A549 (cell line): ENCODE data around the gene ASB13. TPM values are rescaled to one million over a fixed set of nuclear protein-coding genes. Genes with fewer than 3 reads are reported as not detected.
A peak's percentile ranks its signal among the peaks of the same experiment; 100 is the strongest.

Source experiments
- ATAC-seq, 2 experiments: fragments of 200-7000 bp in 1 of 2; fragments of >200 bp in 1 of 2; cut with Nextera tagmentation in 1 of 2; cut with Tn5 transposase in 1 of 2; 3 replicates each; pipeline versions ENCODE4 v1.8.0 to v1.9.1; 2018 to 2020; ENCODE audit warnings: mild to moderate bottlenecking in 1 of 2, moderate library complexity in 1 of 2
- CTCF ChIA-PET: fragments of 300-600 bp; sonication (Branson Sonifier 250); formaldehyde crosslinking; extraction: SDS; loops from one replicate; lab custom pipeline; 2021; ENCODE audit warnings: antibody characterized with exemption, inconsistent platforms; lab: Yijun Ruan, JAX
- POLR2A ChIA-PET: fragments of 350-600 bp; formaldehyde crosslinking; extraction: SDS; loops from one replicate; lab custom pipeline; 2021; ENCODE audit warnings: antibody characterized with exemption, inconsistent platforms; lab: Yijun Ruan, JAX
- DNase-seq, 2 experiments: peaks; one replicate each; pipeline versions ENCODE4 v3.0.0 to v3.0.0-alpha.2; 2011 to 2016; ENCODE audit warnings: low read depth in 1 of 2, low spot score in 1 of 2
- FAIRE-seq: peaks from 2 replicates; lab custom pipeline; 2011; peaks lifted over from hg19 to GRCh38; lab: Jason Lieb, UNC
- H3K27ac ChIP-seq, 2 experiments: fragments of >200 bp; sonication (Bioruptor Twin); formaldehyde crosslinking; 3 replicates each; pipeline ENCODE4 v1.5.1; 2016 to 2017
- H3K4me1 ChIP-seq: fragments of >200 bp; sonication (Bioruptor Twin); formaldehyde crosslinking; 3 replicates; pipeline ENCODE4 v1.6.1; 2016
- H3K4me2 ChIP-seq: fragments of >200 bp; sonication (Bioruptor Twin); formaldehyde crosslinking; 3 replicates; pipeline ENCODE4 v1.6.1; 2016
- H3K4me3 ChIP-seq: fragments of >200 bp; sonication (Bioruptor Twin); formaldehyde crosslinking; 3 replicates; pipeline ENCODE4 v1.5.1; 2016
- H3K9me3 ChIP-seq: fragments of >200 bp; sonication (Bioruptor Twin); formaldehyde crosslinking; 3 replicates; pipeline ENCODE4 v1.6.1; 2016
- BHLHE40 ChIP-seq: IDR thresholded peaks from 2 replicates; pipeline ENCODE4 v1.6.1; 2012; ENCODE audit warnings: low read depth, low read length, inconsistent platforms
- CBX2 ChIP-seq: fragments of 200-600 bp; sonication (generic); IDR thresholded peaks from 2 replicates; pipeline ENCODE4 v1.6.1; 2016; ENCODE audit warnings: low read depth, mild to moderate bottlenecking, borderline replicate concordance
- CBX8 ChIP-seq: fragments of 200-600 bp; sonication (generic); IDR thresholded peaks from 2 replicates; pipeline ENCODE4 v1.6.1; 2016
- CEBPB ChIP-seq, 2 experiments: fragments of >200 bp in 1 of 2; sonication (Bioruptor Twin) in 1 of 2; formaldehyde crosslinking in 1 of 2; IDR thresholded peaks; 2 replicates each; pipeline ENCODE4 v1.6.1; 2012 to 2016
- EHF ChIP-seq: fragments of 250-450 bp; sonication (Bioruptor Pico); IDR thresholded peaks from 2 replicates; pipeline ENCODE4 v1.5.0; 2020; ENCODE audit warnings: mild to moderate bottlenecking
- EHMT2 ChIP-seq: fragments of 200-600 bp; sonication (generic); IDR thresholded peaks from 2 replicates; pipeline ENCODE4 v1.6.1; 2016; ENCODE audit warnings: antibody characterized with exemption, low read depth, mild to moderate bottlenecking, moderate library complexity
- EP300 ChIP-seq, 2 experiments: fragments of >200 bp; sonication (Bioruptor Twin); formaldehyde crosslinking; IDR thresholded peaks; 2 replicates in 1 of 2; 3 replicates in 1 of 2; pipeline ENCODE4 v1.6.1; 2016 to 2017
- ESRRA ChIP-seq: fragments of 150-350 bp; IDR thresholded peaks from 2 replicates; pipeline ENCODE4 v1.6.1; 2014; ENCODE audit warnings: mild to moderate bottlenecking, low read length, borderline replicate concordance
- FOSL2 ChIP-seq, 2 experiments: fragments of 450-650 bp in 1 of 2; fragments of >200 bp in 1 of 2; sonication (Bioruptor Twin) in 1 of 2; formaldehyde crosslinking; IDR thresholded peaks; 2 replicates each; pipeline versions ENCODE4 v1.5.0 to v1.6.1; 2016 to 2020; ENCODE audit warnings: mild to moderate bottlenecking in 1 of 2, moderate library complexity in 1 of 2
- FOXS1 ChIP-seq: fragments of 250-450 bp; sonication (Bioruptor Pico); IDR thresholded peaks from 2 replicates; pipeline ENCODE4 v1.5.0; 2020; ENCODE audit warnings: mild to moderate bottlenecking, moderate library complexity
- HEYL ChIP-seq: fragments of 250-450 bp; sonication (Bioruptor Pico); IDR thresholded peaks from 2 replicates; pipeline ENCODE4 v1.8.0; 2021; ENCODE audit warnings: mild to moderate bottlenecking, moderate library complexity
- HMGXB4 ChIP-seq: fragments of 250-450 bp; sonication (Bioruptor Pico); IDR thresholded peaks from 2 replicates; pipeline ENCODE4 v1.5.0; 2021; ENCODE audit warnings: mild to moderate bottlenecking, moderate library complexity, borderline replicate concordance
- HOXB13 ChIP-seq: fragments of 250-450 bp; sonication (Bioruptor Pico); IDR thresholded peaks from 2 replicates; pipeline ENCODE4 v1.5.0; 2020; ENCODE audit warnings: low read depth, mild to moderate bottlenecking, moderate library complexity
- JUN ChIP-seq, 2 experiments: fragments of >200 bp; sonication (Bioruptor Twin); formaldehyde crosslinking; IDR thresholded peaks; 2 replicates in 1 of 2; 3 replicates in 1 of 2; pipeline ENCODE4 v1.6.1; 2016 to 2017
- JUNB ChIP-seq: fragments of >200 bp; sonication (Bioruptor Twin); formaldehyde crosslinking; IDR thresholded peaks from 2 replicates; pipeline ENCODE4 v1.6.1; 2016
- NFE2L2 ChIP-seq: fragments of 150-350 bp; conservative IDR thresholded peaks from 2 replicates; pipeline ENCODE4 v1.6.1; 2014; ENCODE audit warnings: low read length
- PBX3 ChIP-seq: IDR thresholded peaks from 2 replicates; pipeline ENCODE4 v1.6.1; 2012
- PHF8 ChIP-seq: fragments of 200-600 bp; sonication (generic); IDR thresholded peaks from 2 replicates; pipeline ENCODE4 v1.6.1; 2016; ENCODE audit warnings: low read depth, mild to moderate bottlenecking, antibody characterized with exemption, moderate library complexity, borderline replicate concordance
- POLR2A ChIP-seq: IDR thresholded peaks from 2 replicates; pipeline ENCODE4 v1.6.1; 2012; ENCODE audit warnings: mild to moderate bottlenecking, low read length
- POLR2AphosphoS2 ChIP-seq: conservative IDR thresholded peaks from 2 replicates; pipeline ENCODE4 v1.6.1; 2012; ENCODE audit warnings: low read length, improper control_type of control experiment, inconsistent platforms
- RAD21 ChIP-seq, 2 experiments: fragments of >200 bp in 1 of 2; sonication (Bioruptor Twin) in 1 of 2; formaldehyde crosslinking in 1 of 2; IDR thresholded peaks in 1 of 2; conservative IDR thresholded peaks in 1 of 2; 2 replicates in 1 of 2; 3 replicates in 1 of 2; pipeline ENCODE4 v1.6.1; 2012 to 2018; ENCODE audit warnings: inconsistent platforms in 1 of 2
- RCOR1 ChIP-seq: fragments of 150-350 bp; IDR thresholded peaks from 2 replicates; pipeline ENCODE4 v1.6.1; 2014; ENCODE audit warnings: antibody characterized with exemption, low read length, low read depth
- RNF2 ChIP-seq: fragments of 200-600 bp; sonication (generic); IDR thresholded peaks from 2 replicates; pipeline ENCODE4 v1.6.1; 2016; ENCODE audit warnings: low read depth, mild to moderate bottlenecking, antibody characterized with exemption, moderate library complexity, borderline replicate concordance
- SMC3 ChIP-seq: fragments of >200 bp; sonication (Bioruptor Twin); formaldehyde crosslinking; IDR thresholded peaks from 3 replicates; pipeline ENCODE4 v1.6.1; 2018; ENCODE audit warnings: inconsistent platforms
- TFCP2L1 ChIP-seq: fragments of 250-450 bp; sonication (Bioruptor Pico); IDR thresholded peaks from 2 replicates; pipeline ENCODE4 v1.5.0; 2021; ENCODE audit warnings: mild to moderate bottlenecking
- WGBS: methylation state at CpG from one replicate; pipeline ENCODE4 v1.1.6; 2017; ENCODE audit errors: missing lambda C conversion rate; 5-methylcytosine and 5-hydroxymethylcytosine counted together
- polyA minus RNA-seq: library from RNA; depleted of rRNA, polyadenylated mRNA; stranded (reverse); fragments of >200 nt; gene quantifications from 2 replicates; pipeline ENCODE4 v1.2.3, GENCODE V29; 2011; rRNA and poly(A)+ RNA removed
- polyA plus RNA-seq, 4 experiments: library from polyadenylated mRNA; depleted of rRNA in 3 of 4; stranded (reverse); fragments of >200 nt; fragmentation: RNase III in 1 of 4; extraction: RNeasy Plus Mini Kit Qiagen cat#74134 plus additional on column Dnase treatment in 1 of 4; gene quantifications; 2 replicates in 3 of 4; 3 replicates in 1 of 4; pipeline ENCODE4 v1.2.3, GENCODE V29; 2011 to 2017
- TF ChIP-seq, protein P1 (sequence below): fragments of 150-350 bp; IDR thresholded peaks from 2 replicates; pipeline ENCODE4 v1.6.1; 2014; ENCODE audit warnings: low read depth, mild to moderate bottlenecking, low read length
- TF ChIP-seq, protein P2 (sequence below): IDR thresholded peaks from 2 replicates; pipeline ENCODE4 v1.6.1; 2012; ENCODE audit warnings: low read depth, borderline replicate concordance
- TF ChIP-seq, protein P3 (sequence below): IDR thresholded peaks from 2 replicates; pipeline ENCODE4 v1.6.1; 2012
- TF ChIP-seq, protein P4 (sequence below): fragments of >200 bp; sonication (Bioruptor Twin); formaldehyde crosslinking; IDR thresholded peaks from 3 replicates; pipeline ENCODE4 v1.6.1; 2016
- TF ChIP-seq, protein P5 (sequence below): fragments of 450-650 bp; IDR thresholded peaks from 2 replicates; pipeline ENCODE4 v1.6.1; 2014; ENCODE audit warnings: antibody characterized with exemption

Gene ASB13, protein sequence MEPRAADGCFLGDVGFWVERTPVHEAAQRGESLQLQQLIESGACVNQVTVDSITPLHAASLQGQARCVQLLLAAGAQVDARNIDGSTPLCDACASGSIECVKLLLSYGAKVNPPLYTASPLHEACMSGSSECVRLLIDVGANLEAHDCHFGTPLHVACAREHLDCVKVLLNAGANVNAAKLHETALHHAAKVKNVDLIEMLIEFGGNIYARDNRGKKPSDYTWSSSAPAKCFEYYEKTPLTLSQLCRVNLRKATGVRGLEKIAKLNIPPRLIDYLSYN
- 12.9 and 14.7 TPM in 2 replicates for polyA plus RNA-seq (2011; rRNA removed)
- 9.1 and 11.6 TPM in 2 replicates for polyA plus RNA-seq (2012; cell fraction: cytosol; rRNA removed)
- polyA plus RNA-seq (2012; cell fraction: nucleus; rRNA removed), result 9.0 and 9.7 TPM in 2 replicates
- 9.0 to 10.9 TPM (median 10.5 TPM) in 3 replicates for polyA plus RNA-seq (2017; fragmentation: RNase III; extraction: RNeasy Plus Mini Kit Qiagen cat#74134 plus additional on column Dnase treatment)
- polyA minus RNA-seq, result 21.5 and 22.5 TPM in 2 replicates

DNA sequence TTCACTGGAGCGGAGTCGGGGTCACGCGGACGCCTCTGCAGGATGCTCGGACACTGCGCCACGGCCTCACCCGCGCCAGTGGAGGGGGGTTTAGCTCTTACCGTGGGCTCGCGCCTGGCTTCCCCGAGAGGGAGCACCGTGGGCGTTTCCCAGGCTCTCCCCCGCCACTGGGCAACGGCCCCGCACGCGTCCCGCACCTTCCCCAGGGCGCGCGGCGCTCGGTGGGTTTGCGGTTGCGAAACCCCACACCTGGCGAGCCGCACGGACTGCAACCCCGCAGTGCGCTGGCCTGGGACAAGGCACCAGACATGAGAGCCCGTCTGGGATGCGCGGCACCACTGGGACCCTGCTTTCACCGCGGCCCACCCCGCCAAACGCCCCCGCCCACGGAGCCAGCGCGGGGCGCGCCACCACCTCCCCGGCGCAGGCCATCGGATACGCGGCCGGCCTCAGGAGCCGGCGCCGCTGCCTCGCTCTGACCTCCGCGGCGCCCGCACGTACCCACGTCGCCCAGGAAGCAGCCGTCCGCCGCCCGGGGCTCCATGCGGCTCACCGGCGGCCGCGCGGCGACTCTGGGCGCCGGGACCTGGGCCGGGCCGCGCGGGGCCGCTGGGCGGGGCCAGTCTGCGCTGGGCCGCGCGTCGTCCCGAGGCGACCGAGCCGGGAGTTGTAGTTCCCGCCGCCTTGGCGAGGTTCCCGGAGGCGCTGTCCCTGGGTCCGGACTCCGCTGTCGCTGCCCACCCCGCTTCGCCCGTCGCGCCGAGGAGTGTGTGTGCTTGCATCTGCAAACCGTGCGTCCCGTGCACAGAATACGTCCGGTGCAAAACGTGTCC is at the start of gene ASB13:
TSS of gene ASB13 (minus strand) at position 588 of the 833 bp plus-strand sequence. CDS start at position 544, 44 bp downstream.
- Histone ChIP-seq H3K4me1 (0 out of 3 replicates have a peak, but pooled peaks cover 10% of the 10 kb centered on the region), H3K4me2 (peak within 1 kb of the TSS; percentile 81), H3K4me3 (peak within 1 kb of the TSS; percentile 79), H3K9me3 (no peaks in the 10 kb centered on the region), H3K27ac (peak within 1 kb of the TSS; percentile 85 to 95)
- ChIA-PET POLR2A (no interaction called here), CTCF (interaction anchor here (0.6 to 2.2 kb wide), 5 partner anchors 12 to 851 kb away, joined by 3 to 9 read pairs (median 4); no protein-coding TSS in a partner anchor)
- FAIRE-seq, result no peak
- under 1% methylated on average over 21 of the region's 112 CpGs for WGBS
- peak; percentile 55 to 68 for DNase-seq
- ATAC-seq, result peak; percentile 88 to 93
- TF ChIP-seq FOSL2 (IDR thresholded peaks at IDR 0.05) (no peak), FOSL2 (CRISPR knock-in tag; IDR thresholded peaks at IDR 0.05) (no peak), CEBPB (IDR thresholded peaks at IDR 0.05) (peak; percentile 48 to 77; a peak in 3 of 4 replicates), HEYL (no peak), TFCP2L1 (CRISPR knock-in tag) (no peak), EHMT2 (no peak), CBX2 (no peak), HOXB13 (CRISPR knock-in tag) (no peak), FOXS1 (CRISPR knock-in tag) (no peak), BHLHE40 (no peak), POLR2A (peak; percentile 61), JUNB (no peak), SMC3 (0 out of 3 replicates have a peak, but pooled peaks have one; percentile 6), NFE2L2 (no peak), PHF8 (peak; percentile 93; the same call in 1 of the 2 replicates), POLR2AphosphoS2 (no peak), JUN (IDR thresholded peaks at IDR 0.05) (peak in 1 of 2 experiments; percentile 66; a peak in 2 of 5 replicates), CBX8 (no peak), EHF (no peak), EP300 (IDR thresholded peaks at IDR 0.05) (no peak), RCOR1 (no peak), ESRRA (no peak), HMGXB4 (CRISPR knock-in tag) (no peak), RAD21 (conservative IDR thresholded peaks at IDR 0.05 in 1 of 2, IDR thresholded peaks at IDR 0.05 in 1 of 2) (no peak), PBX3 (no peak), RNF2 (no peak)
- TF ChIP-seq, protein P1, sequence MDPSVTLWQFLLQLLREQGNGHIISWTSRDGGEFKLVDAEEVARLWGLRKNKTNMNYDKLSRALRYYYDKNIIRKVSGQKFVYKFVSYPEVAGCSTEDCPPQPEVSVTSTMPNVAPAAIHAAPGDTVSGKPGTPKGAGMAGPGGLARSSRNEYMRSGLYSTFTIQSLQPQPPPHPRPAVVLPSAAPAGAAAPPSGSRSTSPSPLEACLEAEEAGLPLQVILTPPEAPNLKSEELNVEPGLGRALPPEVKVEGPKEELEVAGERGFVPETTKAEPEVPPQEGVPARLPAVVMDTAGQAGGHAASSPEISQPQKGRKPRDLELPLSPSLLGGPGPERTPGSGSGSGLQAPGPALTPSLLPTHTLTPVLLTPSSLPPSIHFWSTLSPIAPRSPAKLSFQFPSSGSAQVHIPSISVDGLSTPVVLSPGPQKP, result no peak
- TF ChIP-seq, protein P2, sequence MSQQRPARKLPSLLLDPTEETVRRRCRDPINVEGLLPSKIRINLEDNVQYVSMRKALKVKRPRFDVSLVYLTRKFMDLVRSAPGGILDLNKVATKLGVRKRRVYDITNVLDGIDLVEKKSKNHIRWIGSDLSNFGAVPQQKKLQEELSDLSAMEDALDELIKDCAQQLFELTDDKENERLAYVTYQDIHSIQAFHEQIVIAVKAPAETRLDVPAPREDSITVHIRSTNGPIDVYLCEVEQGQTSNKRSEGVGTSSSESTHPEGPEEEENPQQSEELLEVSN, result peak; percentile 50; the same call in 1 of the 2 replicates
- TF ChIP-seq, protein P3, sequence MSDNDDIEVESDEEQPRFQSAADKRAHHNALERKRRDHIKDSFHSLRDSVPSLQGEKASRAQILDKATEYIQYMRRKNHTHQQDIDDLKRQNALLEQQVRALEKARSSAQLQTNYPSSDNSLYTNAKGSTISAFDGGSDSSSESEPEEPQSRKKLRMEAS, result peak; percentile 61; the same call in 1 of the 2 replicates
- TF ChIP-seq, protein P4, sequence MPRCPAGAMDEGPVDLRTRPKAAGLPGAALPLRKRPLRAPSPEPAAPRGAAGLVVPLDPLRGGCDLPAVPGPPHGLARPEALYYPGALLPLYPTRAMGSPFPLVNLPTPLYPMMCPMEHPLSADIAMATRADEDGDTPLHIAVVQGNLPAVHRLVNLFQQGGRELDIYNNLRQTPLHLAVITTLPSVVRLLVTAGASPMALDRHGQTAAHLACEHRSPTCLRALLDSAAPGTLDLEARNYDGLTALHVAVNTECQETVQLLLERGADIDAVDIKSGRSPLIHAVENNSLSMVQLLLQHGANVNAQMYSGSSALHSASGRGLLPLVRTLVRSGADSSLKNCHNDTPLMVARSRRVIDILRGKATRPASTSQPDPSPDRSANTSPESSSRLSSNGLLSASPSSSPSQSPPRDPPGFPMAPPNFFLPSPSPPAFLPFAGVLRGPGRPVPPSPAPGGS, result 0 out of 3 replicates have a peak, but pooled peaks have one; percentile 43
- TF ChIP-seq, protein P5, sequence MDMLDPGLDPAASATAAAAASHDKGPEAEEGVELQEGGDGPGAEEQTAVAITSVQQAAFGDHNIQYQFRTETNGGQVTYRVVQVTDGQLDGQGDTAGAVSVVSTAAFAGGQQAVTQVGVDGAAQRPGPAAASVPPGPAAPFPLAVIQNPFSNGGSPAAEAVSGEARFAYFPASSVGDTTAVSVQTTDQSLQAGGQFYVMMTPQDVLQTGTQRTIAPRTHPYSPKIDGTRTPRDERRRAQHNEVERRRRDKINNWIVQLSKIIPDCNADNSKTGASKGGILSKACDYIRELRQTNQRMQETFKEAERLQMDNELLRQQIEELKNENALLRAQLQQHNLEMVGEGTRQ, result no peak
